GM19328 (cell line): ENCODE data around the gene PRDX5.
"Not testable (repeated sequence)": the region's sequence is repeated elsewhere in the genome, so short reads cannot be mapped to it uniquely, and the experiment has no call there.

Experiments
- ATAC-seq: cut with Tn5 transposase; IDR thresholded peaks from one replicate; pipeline ENCODE4 v1.9.1; 2021; ENCODE audit warnings: mild to moderate bottlenecking, moderate library complexity; ENCODE audit not compliant: unreplicated experiment

Gene PRDX5

GRCh38 chr11:64305075-64305690 lies 12.7 kb upstream of the PRDX5 start, which contains the start of gene ESRRA:
ESRRA (plus strand) TSS chr11:64305524; CDS start chr11:64307180, 1,656 bp downstream.
- ATAC-seq, result peak; percentile 59

GRCh38 chr11:64305691-64306562 lies 12.0 kb upstream of the PRDX5 start:
- ATAC-seq, result peak; percentile 19

DNA sequence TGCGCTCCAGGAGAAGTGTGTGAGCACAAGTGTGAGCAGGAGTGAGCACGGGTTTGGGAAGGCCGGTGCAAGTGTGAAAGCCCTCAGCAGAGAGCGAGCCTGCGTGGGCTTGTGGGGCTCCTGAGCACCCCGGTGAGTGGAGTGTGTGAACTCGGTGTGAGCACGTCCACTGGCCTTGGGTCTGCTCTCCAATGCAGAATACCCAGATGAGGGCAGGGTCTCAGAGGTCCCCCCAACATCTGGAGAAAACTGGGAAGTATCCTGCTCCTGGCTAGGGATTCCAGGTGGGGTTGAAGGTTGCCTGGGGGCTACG lies 11.4 kb upstream of the PRDX5 start:
- no peak for ATAC-seq

DNA sequence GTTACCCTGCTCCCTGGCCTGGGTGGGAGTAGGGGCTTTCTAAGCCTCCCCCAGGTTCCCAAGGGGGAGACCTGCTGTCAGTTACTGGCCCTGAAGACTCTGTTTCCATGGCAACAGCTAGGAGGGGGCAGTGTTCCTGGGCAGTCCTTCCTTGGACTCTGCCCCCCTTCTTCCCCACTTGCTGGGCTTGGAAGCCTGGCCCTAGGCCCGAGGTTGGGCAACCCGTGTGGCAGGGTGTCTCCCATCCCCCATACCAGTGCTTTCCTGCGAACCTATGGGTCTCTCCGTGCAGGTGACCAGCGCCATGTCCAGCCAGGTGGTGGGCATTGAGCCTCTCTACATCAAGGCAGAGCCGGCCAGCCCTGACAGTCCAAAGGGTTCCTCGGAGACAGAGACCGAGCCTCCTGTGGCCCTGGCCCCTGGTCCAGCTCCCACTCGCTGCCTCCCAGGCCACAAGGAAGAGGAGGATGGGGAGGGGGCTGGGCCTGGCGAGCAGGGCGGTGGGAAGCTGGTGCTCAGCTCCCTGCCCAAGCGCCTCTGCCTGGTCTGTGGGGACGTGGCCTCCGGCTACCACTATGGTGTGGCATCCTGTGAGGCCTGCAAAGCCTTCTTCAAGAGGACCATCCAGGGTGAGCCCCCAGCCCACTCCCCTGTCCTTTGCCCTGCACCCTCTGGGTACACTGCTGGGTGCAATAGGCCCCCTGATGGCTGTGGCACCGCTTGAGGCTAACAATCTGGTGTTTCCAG lies 10.9 kb upstream of the PRDX5 start:
- ATAC-seq, result no peak

DNA sequence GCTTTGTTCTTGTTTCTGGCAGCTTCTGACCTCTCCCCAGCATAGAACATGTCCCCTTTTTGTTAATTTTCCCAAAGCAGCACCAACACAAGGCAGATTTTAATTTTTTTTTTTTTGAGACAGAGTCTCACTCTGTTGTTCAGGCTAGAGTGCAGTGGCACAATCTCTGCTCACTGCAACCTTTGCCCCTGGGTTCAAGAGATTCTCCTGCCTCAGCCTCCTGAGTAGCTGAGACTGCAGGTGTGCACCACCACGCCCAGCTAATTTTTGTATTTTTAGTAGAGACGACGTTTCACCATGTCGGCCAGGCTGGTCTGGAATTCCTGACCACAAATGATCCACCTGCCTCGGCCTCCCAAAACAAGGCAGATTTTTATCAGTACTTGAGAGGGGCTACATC lies 10.1 kb upstream of the PRDX5 start:
- not testable (repeated sequence) for ATAC-seq

DNA sequence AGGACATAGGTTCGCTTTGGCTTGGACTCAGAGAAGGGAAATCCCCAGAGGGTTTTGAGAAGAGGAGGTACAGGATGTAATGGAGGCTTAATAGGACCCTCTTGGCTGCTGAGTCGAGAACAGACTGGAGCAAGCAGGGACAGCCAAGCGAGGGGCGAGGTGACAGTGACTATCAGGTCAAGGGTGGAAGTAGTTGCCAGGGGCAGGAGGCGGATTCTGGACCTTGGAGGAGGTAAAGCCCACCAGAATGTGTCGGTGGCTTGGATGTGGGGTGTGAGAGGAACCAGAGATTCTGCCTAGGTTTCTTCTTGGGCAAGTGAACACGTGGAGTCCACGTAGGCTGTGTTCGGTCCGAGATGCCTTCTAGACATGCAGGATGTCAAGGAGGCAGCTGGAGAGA lies 5.0 kb upstream of the PRDX5 start:
- ATAC-seq, result no peak

DNA sequence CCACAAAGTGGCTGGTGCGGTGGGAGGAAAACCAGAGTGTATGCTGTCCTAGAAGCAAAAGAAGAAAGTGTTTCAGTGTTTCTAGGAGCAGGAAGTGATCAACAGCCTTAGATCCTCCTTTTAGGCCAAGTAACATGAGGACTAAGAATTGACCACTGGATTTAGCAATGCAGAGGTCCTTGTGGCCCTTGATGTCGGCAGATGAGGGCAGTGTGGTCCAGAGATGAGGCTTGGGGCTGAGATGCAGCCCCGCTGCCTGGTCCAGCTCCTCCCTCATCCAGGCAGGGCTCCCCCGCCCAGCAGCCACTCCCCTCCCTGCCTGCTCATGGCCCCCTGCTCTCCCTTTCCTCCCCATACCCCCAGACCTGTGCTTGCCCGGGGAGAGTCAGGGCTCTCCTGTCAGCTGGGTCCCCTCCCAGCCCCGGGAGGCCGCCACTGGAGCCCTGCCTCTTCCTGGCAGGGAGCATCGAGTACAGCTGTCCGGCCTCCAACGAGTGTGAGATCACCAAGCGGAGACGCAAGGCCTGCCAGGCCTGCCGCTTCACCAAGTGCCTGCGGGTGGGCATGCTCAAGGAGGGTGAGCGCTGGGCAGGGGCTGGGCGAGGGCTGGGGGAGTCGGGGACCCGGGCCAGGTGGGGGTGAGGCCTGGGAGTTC lies 4.3 kb upstream of the PRDX5 start:
- no peak for ATAC-seq

DNA sequence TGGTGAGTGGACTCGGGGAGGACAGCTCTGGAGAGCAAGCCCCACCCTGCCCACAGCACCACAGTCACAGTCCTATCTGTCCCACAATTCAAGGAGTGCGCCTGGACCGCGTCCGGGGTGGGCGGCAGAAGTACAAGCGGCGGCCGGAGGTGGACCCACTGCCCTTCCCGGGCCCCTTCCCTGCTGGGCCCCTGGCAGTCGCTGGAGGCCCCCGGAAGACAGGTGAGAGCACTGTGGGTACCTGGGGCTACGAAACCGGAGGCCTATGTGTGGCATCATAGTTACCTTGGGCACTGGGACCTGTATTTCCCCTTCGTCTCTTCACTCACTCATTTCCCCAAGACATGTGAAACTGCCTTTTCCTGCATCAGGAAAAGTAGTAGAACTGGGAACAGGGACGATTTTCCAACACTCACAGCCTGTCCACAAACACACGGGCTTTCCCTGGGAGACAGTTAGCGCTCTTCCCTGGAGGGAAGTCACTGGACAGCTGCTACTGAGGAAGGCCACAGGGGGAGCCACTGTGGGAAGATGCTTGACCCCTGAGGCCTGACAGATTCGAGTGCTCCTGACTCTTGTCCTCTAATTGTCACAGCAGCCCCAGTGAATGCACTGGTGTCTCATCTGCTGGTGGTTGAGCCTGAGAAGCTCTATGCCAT lies 3.6 kb upstream of the PRDX5 start:
- no peak for ATAC-seq

DNA sequence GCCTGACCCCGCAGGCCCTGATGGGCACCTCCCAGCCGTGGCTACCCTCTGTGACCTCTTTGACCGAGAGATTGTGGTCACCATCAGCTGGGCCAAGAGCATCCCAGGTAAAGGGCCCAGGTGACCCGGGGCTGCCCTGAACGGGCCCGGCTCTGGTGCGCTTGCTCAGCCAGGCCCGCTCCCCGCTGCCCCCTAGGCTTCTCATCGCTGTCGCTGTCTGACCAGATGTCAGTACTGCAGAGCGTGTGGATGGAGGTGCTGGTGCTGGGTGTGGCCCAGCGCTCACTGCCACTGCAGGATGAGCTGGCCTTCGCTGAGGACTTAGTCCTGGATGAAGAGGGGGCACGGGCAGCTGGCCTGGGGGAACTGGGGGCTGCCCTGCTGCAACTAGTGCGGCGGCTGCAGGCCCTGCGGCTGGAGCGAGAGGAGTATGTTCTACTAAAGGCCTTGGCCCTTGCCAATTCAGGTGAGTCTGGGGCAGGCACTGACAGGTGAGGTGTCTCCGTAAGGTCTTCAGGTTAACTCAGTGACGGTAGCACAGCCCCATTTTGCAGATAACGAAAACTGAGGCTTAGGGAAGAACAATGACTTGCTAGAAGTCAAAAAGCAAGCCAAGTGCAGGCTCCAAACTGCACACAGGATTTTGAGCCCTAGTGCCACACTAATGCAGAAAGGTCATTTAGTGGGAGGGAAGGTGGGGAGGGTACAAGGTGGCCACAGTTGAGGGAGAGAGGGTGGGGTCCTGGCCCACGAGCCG lies 2.9 kb upstream of the PRDX5 start:
- ATAC-seq, result no peak

DNA sequence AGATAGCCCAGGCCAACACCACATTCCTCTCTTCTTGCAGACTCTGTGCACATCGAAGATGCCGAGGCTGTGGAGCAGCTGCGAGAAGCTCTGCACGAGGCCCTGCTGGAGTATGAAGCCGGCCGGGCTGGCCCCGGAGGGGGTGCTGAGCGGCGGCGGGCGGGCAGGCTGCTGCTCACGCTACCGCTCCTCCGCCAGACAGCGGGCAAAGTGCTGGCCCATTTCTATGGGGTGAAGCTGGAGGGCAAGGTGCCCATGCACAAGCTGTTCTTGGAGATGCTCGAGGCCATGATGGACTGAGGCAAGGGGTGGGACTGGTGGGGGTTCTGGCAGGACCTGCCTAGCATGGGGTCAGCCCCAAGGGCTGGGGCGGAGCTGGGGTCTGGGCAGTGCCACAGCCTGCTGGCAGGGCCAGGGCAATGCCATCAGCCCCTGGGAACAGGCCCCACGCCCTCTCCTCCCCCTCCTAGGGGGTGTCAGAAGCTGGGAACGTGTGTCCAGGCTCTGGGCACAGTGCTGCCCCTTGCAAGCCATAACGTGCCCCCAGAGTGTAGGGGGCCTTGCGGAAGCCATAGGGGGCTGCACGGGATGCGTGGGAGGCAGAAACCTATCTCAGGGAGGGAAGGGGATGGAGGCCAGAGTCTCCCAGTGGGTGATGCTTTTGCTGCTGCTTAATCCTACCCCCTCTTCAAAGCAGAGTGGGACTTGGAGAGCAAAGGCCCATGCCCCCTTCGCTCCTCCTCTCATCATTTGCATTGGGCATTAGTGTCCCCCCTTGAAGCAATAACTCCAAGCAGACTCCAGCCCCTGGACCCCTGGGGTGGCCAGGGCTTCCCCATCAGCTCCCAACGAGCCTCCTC lies 2.0 kb upstream of the PRDX5 start:
- not testable (repeated sequence) for ATAC-seq

GRCh38 chr11:64316672-64317324 lies 1.1 kb upstream of the PRDX5 start:
- peak; percentile 1 for ATAC-seq

DNA sequence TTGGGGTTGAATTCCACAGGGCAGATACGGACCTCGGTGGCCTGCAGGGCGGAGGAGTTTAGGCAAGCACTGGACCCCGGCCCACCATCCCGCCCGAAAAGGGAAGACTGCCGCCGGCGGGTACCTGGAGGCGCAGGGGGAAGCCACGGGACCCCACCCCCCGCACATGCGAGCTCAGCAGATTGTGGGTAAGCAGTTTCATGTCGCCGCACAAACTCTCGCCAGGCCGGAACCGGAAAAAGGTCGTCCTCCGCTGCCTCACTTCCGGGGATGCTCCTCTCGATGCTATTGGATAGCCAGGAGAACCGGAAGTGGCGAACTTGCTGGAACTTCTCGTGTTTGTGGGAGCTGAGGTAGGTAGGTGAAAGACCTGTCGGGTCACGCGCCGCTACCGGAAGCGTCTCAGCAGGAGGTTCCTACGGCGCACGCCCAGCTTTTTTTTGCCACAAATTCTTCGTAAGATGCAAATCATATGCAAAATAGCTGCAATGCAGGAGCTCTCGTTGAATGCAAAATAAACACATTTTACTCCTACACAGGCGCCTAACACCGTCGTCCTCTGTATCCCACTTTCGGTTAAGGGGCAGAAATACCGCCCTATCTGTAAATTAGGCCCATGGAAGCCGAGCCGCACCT lies 478 bp upstream of the PRDX5 start, which contains the start of gene TRMT112:
TRMT112 (minus strand) TSS at position 235 of the 636 bp plus-strand sequence; CDS start at position 202, 33 bp downstream.
- peak; percentile 74 for ATAC-seq

- ATAC-seq, result no peak
Observed at GRCh38 chr11:64318766-64319761, 1.1 kb downstream of the PRDX5 start.

- ATAC-seq, result no peak
Observed at GRCh38 chr11:64320556-64320955, 2.6 kb downstream of the PRDX5 start.

GRCh38 chr11:64321026-64321425 lies 3.1 kb downstream of the PRDX5 start:
- ATAC-seq, result no peak

DNA sequence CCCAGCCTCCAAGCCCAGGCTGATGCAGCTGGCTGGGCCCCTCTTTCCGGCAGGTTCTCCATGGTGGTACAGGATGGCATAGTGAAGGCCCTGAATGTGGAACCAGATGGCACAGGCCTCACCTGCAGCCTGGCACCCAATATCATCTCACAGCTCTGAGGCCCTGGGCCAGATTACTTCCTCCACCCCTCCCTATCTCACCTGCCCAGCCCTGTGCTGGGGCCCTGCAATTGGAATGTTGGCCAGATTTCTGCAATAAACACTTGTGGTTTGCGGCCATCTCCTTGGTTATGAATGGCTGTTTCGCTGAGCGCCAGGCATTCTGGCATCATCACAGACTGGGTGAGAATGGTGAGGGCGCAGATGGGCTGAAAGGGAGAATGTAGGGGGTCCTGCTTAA lies 3.6 kb downstream of the PRDX5 start:
- ATAC-seq, result no peak

- no peak for ATAC-seq
Observed at GRCh38 chr11:64322925-64323260, 5.0 kb downstream of the PRDX5 start.
